A549 (cell line): Measurements from ENCODE around the gene CTAGE6.
"Not testable (repeated sequence)": the region's sequence is repeated elsewhere in the genome, so short reads cannot be mapped to it uniquely, and the experiment has no call there.

ENCODE experiments used
- JUN ChIP-seq, 2 experiments: fragments of >200 bp; sonication (Bioruptor Twin); formaldehyde crosslinking; IDR thresholded peaks; 2 replicates in 1 of 2; 3 replicates in 1 of 2; pipeline ENCODE4 v1.6.1; 2016 to 2017
- POLR2A ChIP-seq: IDR thresholded peaks from 2 replicates; pipeline ENCODE4 v1.6.1; 2012; ENCODE audit warnings: mild to moderate bottlenecking, low read length
- RNF2 ChIP-seq: fragments of 200-600 bp; sonication (generic); IDR thresholded peaks from 2 replicates; pipeline ENCODE4 v1.6.1; 2016; ENCODE audit warnings: low read depth, mild to moderate bottlenecking, antibody characterized with exemption, moderate library complexity, borderline replicate concordance
- TF ChIP-seq, protein P1 (sequence below): fragments of >200 bp; sonication (Bioruptor Twin); formaldehyde crosslinking; IDR thresholded peaks from 3 replicates; pipeline ENCODE4 v1.5.1; 2016
- TF ChIP-seq, protein P2 (sequence below): IDR thresholded peaks from 2 replicates; pipeline ENCODE4 v1.6.1; 2012

GRCh38 chr7:143712381-143712780 lies 45.1 kb downstream of the CTAGE6 start:
- TF ChIP-seq JUN (IDR thresholded peaks at IDR 0.05); POLR2A; RNF2: not testable (repeated sequence)
- TF ChIP-seq, protein P1, sequence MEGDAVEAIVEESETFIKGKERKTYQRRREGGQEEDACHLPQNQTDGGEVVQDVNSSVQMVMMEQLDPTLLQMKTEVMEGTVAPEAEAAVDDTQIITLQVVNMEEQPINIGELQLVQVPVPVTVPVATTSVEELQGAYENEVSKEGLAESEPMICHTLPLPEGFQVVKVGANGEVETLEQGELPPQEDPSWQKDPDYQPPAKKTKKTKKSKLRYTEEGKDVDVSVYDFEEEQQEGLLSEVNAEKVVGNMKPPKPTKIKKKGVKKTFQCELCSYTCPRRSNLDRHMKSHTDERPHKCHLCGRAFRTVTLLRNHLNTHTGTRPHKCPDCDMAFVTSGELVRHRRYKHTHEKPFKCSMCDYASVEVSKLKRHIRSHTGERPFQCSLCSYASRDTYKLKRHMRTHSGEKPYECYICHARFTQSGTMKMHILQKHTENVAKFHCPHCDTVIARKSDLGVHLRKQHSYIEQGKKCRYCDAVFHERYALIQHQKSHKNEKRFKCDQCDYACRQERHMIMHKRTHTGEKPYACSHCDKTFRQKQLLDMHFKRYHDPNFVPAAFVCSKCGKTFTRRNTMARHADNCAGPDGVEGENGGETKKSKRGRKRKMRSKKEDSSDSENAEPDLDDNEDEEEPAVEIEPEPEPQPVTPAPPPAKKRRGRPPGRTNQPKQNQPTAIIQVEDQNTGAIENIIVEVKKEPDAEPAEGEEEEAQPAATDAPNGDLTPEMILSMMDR: not testable (repeated sequence)
- TF ChIP-seq, protein P2, sequence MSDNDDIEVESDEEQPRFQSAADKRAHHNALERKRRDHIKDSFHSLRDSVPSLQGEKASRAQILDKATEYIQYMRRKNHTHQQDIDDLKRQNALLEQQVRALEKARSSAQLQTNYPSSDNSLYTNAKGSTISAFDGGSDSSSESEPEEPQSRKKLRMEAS: not testable (repeated sequence)
